Measurements from ENCODE around the gene ARNT2.

GRCh38 chr15:80594091-80594889, 190.1 kb downstream of the ARNT2 start:
- TF ChIP-seq POLR2A (IDR thresholded peaks at IDR 0.05) (no peak), CTCF (IDR thresholded peaks at IDR 0.05) (no peak), POLR2AphosphoS5 (IDR thresholded peaks at IDR 0.05) (no peak), EP300 (IDR thresholded peaks at IDR 0.05) (no peak)
